ENCODE data around the gene CCL4L2.
"Not testable (repeated sequence)": the region's sequence is repeated elsewhere in the genome, so short reads cannot be mapped to it uniquely, and the experiment has no call there.

Gene CCL4L2

GRCh38 chr17:36195434-36196130, 15.3 kb upstream of the CCL4L2 start:
- DNase-seq: no peak

DNA sequence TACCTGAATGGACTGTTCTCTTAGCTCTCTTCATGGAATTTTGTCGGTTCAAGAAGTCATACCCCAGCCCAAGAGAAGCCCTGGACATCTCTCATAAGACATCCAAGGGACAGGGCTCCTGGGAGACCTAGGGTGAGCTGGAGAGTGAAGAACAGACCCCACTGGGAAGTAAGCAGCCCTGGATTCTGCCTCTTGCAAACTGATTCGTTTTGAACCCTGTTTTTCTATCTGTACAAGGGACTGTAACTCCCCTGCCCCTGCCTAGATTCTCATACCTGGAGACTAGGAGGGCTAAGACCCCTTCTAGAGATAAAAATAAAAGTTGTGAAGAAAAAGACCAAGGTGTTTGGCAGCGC, 14.8 kb upstream of the CCL4L2 start:
- DNase-seq: no peak

DNA sequence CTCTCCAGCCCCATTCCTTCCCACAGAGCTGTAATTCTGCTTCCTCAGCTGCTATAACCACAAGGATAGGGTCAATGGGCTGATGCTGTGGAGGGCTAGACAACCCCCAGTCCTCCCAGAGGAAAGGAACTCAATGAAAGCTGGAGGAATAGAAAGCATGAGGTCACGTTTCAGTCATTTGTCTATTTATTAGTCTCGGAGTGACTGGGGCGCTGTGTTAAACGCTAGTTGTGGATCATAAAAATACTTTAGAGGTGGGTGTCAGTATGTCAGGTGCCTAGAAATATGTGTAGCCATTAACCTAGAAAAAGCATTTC, 13.5 kb upstream of the CCL4L2 start:
- DNase-seq: no peak

GRCh38 chr17:36198831-36199465, 11.9 kb upstream of the CCL4L2 start:
- DNase-seq: no peak

DNA sequence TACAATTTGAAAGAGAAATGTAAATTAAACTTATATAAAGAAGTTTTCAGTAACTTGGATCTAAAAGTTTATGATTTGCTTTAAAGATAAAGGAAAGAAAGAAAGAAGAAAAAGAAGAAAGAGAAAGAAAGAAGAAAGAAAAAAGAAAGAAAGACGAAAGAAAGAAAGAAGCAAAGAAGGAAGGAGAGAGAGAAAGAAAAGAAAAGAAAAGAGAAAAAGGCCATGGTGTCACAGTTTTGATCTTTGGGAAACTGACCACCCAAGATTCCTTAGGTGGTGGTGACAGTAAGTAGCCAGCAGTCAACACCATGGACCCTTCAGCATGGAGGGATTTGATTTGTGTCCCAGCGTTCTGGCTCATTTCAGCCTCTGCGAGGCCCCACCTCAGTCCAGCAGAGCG, 9.8 kb upstream of the CCL4L2 start:
- DNase-seq: not testable (repeated sequence)

DNA sequence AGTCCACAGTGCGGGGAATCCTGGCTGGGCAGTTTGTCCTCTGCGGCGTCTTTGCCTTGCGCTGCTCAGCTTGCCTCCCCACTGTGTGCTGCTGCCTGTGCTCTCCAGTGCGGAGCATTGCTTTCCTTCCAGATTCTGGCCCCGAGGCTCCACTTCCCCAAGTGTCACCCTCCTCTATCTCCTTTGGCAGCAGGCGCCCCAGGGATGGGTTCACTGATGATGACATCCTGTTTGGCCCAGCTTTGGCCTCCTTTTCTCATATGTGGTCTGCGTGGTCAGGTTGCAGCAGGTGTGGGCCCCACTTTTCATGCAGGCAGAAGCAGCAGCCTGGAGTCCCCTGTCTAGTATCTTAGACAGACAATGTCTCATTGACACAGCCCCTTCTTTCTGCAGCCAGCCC, 9.4 kb upstream of the CCL4L2 start:
- not testable (repeated sequence) for DNase-seq

DNA sequence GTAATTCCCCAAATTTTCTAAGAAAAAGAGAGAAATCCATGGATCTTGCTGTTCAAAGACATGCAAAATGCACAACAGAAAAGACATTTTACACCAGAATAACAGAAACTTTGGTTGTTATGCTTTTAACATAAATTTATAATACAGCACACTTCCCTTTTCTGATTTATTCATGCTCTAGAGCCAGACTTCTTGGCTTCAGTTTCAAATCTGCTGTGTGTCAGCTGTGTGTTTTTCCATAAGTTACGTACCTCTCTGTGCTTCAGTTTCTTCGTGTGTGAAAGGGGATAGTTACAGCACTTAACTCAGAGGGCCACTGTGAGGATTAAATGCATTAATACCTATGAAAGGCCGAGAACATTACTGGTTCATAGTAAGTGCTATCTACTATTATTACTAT, 7.5 kb upstream of the CCL4L2 start:
- DNase-seq: no peak

DNA sequence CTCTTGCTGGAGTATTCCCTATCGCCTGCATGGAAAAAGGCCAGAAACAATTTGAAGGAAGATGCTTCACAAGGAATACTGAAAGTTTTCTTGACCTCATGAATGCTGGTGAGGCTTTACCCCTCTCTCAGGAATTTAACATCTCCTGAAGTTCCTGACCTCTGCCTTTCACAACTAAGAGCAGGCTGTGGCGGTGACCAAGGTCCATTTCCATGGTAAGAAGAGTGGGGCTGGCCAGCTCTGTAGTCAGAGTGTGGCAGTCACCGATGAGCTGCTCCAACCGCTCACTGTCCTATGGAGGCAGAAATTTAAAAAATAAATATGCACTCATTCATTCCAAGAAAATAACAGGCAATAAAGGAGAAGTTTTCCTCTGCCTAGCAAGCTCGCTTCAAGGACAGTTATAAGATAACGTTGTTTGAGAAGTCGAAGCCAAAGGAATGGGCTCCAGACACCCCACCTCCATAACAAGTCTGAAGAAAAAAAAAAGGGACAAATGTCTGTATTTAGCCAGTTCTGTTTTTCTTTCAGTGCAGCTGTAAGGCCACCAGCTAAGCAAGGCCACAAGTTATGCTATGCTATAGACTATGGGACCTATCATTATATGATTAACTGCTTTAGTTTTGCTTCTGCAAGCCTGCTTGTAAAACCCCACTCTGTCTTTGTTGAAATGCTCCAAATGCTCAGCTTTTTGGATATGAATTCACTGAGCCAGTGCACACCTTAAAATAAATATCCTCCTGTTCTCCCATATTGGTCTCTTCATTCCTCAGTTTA, 6.0 kb upstream of the CCL4L2 start:
- no peak for DNase-seq

- DNase-seq: no peak
These were observed 5.0 kb upstream of the CCL4L2 start for GRCh38 chr17:36205637-36206485.

DNA sequence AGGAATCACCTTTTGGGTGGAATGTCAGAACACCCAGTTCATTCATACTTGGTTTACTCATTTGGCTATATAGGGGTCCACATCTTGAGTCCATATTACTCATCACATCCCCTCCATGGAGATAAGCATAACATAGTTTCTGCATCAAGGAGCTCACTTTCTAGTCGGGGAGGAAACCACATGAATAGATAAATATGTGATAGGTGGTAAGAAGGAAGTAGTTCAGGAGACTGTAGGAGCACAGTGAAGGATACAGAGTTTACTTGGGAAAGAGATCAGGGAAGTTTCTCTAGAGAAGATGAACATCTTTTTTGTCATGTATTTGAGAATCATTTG, 4.4 kb upstream of the CCL4L2 start:
- DNase-seq: not testable (repeated sequence)

GRCh38 chr17:36207383-36207782, 3.5 kb upstream of the CCL4L2 start:
- not testable (repeated sequence) for DNase-seq

DNA sequence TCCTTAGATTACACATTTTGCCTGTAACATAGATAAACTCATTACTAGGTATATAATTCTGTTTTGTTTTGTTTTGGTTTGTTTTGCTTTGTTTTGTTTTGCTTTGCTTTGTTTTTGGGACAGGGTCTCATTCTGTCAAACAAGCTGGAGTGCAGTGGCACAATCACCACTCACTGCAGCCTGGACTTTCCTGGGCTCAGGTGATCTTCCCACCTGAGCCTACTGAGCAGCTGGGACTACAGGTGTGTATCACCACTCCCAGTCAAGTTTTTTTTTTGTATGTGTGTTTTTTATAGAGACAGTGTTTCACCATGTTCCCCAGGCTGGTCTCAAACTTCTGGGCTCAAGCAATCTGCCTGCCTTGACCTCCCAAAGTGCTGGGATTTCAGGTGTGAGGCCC, 1.3 kb upstream of the CCL4L2 start:
- DNase-seq: no peak

GRCh38 chr17:36211484-36212271, 815 bp downstream of the CCL4L2 start:
- DNase-seq: not testable (repeated sequence)

DNA sequence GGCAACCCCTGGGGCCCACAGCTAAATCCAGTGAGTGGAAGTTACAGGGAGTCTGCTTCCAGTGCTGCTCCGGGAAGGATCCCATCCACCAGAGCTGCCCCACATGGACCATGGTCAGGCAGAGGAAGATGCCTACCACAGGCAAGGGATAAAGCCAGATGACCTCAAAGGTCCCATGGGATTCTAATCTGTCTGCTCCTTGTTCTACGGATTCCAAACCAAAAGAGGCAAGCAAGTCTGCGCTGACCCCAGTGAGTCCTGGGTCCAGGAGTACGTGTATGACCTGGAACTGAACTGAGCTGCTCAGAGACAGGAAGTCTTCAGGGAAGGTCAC, 1.4 kb downstream of the CCL4L2 start:
- DNase-seq: no peak

GRCh38 chr17:36212966-36213365, 2.1 kb downstream of the CCL4L2 start:
- DNase-seq: no peak

- no peak for DNase-seq
These were observed 2.8 kb downstream of the CCL4L2 start for GRCh38 chr17:36213695-36214094.

DNA sequence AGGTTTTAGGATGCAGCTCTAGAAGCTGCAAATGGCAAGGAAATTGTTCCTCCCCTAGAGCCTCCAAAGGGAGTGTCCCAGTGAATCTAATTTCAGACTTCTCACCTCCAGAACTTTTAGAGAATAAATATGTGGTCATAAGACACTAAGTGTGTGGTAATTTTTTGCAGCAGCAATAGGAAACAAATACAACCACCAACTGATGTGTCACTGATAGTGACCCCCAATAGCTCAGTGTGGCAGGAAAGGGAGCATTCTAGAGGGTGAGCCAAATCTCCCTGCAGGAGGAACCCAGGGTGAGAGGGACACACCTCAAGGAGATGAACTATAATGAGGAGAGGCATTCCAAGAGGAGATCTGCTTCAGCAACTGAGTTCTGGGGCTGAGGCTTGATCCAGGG, 4.1 kb downstream of the CCL4L2 start:
- DNase-seq: no peak

GRCh38 chr17:36215406-36216308, 4.8 kb downstream of the CCL4L2 start:
- DNase-seq: not testable (repeated sequence)

GRCh38 chr17:36219556-36219955, 8.7 kb downstream of the CCL4L2 start:
- DNase-seq: not testable (repeated sequence)

- not testable (repeated sequence) for DNase-seq
These were observed 10.1 kb downstream of the CCL4L2 start for GRCh38 chr17:36220737-36221580.
